ENCODE measurements around the gene TICAM2.
A peak's percentile ranks its signal among the peaks of the same experiment; 100 is the strongest.

TICAM2 gene

GRCh38 chr5:115625579-115626444 is 23.5 kb upstream of the TICAM2 start, which contains the start of gene TMED7:
Gene TMED7 (minus strand): TSS chr5:115626036. CDS start chr5:115625792, 244 bp downstream.
- Histone ChIP-seq H3K4me1 (ENCODE audit: control insufficient read depth, insufficient read depth, low read length) (peaks cover 7% of the 10 kb centered on the region), H3K9me3 (ENCODE audit: control insufficient read depth, insufficient read depth, low read depth, low read length) (no peaks in the 10 kb centered on the region), H3K36me3 (ENCODE audit: control insufficient read depth in 2 of 2, insufficient read depth in 1 of 2, low read length in 2 of 2) (peaks cover 0 to 26% of the 10 kb centered on the region in 2 experiments; a peak in 2 of 3 replicates), H3K4me3 (ENCODE audit: low read depth, low read length) (peak within 1 kb of the TSS; percentile 91), H3K27ac (ENCODE audit: extremely low read depth, low read depth, low read length) (peak within 1 kb of the TSS; percentile 83)
- ChIA-PET CTCF (interaction anchor here (0.8 to 1.7 kb wide), 4 partner anchors 9 to 17 kb away, joined by 3 to 6 read pairs (median 3); no protein-coding TSS in a partner anchor), POLR2A (interaction anchor here (0.6 to 1.5 kb wide), 5 partner anchors 75 to 454 kb away, joined by 3 to 5 read pairs (median 3); partner anchors contain the start of genes AP3S1, ATG12 and FEM1C)
- peak; percentile 49; the same call in 1 of the 2 replicates for TF ChIP-seq SCRT2 (tag by site-specific recombination; IDR thresholded peaks at IDR 0.05)
- TF ChIP-seq ZNF433 (tag by site-specific recombination; IDR thresholded peaks at IDR 0.05; ENCODE audit: low read depth): no peak
- TF ChIP-seq ZNF266 (tag by site-specific recombination; IDR thresholded peaks at IDR 0.05; ENCODE audit: low read depth): no peak
- no peak for TF ChIP-seq ZNF24 (tag by site-specific recombination; IDR thresholded peaks at IDR 0.05)
- TF ChIP-seq ZNF202 (tag by site-specific recombination; IDR thresholded peaks at IDR 0.05; ENCODE audit: borderline replicate concordance): no peak
- no peak for TF ChIP-seq ZNF791 (tag by site-specific recombination; IDR thresholded peaks at IDR 0.05)
- no peak for TF ChIP-seq ZBTB49 (tag by site-specific recombination; IDR thresholded peaks at IDR 0.05; ENCODE audit: low read depth)
- TF ChIP-seq ZNF280C (tag by site-specific recombination; IDR thresholded peaks at IDR 0.05): no peak
- no peak for TF ChIP-seq ZFP37 (tag by site-specific recombination; IDR thresholded peaks at IDR 0.05)
- TF ChIP-seq ZBTB1 (tag by site-specific recombination; IDR thresholded peaks at IDR 0.05): no peak
- TF ChIP-seq PRDM6 (tag by site-specific recombination; IDR thresholded peaks at IDR 0.05): no peak
- TF ChIP-seq ZNF514 (tag by site-specific recombination; IDR thresholded peaks at IDR 0.05): no peak
- peak; percentile 91 for TF ChIP-seq ZBTB17 (tag by site-specific recombination; IDR thresholded peaks at IDR 0.05)
- TF ChIP-seq ZNF248 (tag by site-specific recombination; IDR thresholded peaks at IDR 0.05): no peak
- peak; percentile 81 for TF ChIP-seq PRDM10 (tag by site-specific recombination; IDR thresholded peaks at IDR 0.05)
- no peak for TF ChIP-seq ZNF280D (tag by site-specific recombination; IDR thresholded peaks at IDR 0.05)
- TF ChIP-seq ZNF140 (tag by site-specific recombination; IDR thresholded peaks at IDR 0.05): no peak
- peak; percentile 65; the same call in 1 of the 2 replicates for TF ChIP-seq ZNF394 (tag by site-specific recombination; IDR thresholded peaks at IDR 0.05; ENCODE audit: borderline replicate concordance)
- TF ChIP-seq PBX3 (CRISPR knock-in tag; IDR thresholded peaks at IDR 0.05): peak; percentile 84; the same call in 1 of the 2 replicates
- TF ChIP-seq WT1 (tag by site-specific recombination; IDR thresholded peaks at IDR 0.05): no peak
- no peak for TF ChIP-seq MEIS1 (CRISPR knock-in tag; IDR thresholded peaks at IDR 0.05; ENCODE audit: borderline replicate concordance)

Data from HEK293 (cell line).